Choroid plexus epithelial cell (primary cell): ENCODE results near the gene PLXDC2.

Source experiments
- DNase-seq: peaks from one replicate; pipeline ENCODE4 v3.0.0-alpha.2; 2010; ENCODE audit warnings: low read depth
- H3K4me3 ChIP-seq: 2 replicates; pipeline ENCODE4 v1.5.1; 2011; ENCODE audit warnings: low read depth, mild to moderate bottlenecking, control low read depth, low read length, moderate library complexity
- CTCF ChIP-seq: conservative IDR thresholded peaks from 2 replicates; pipeline ENCODE4 v1.5.1; 2011; ENCODE audit warnings: low read depth, mild to moderate bottlenecking, control low read depth, inconsistent platforms, low read length, moderate library complexity

Gene PLXDC2

GRCh38 chr10:19921300-19922140 lies 105.3 kb downstream of the PLXDC2 start:
- peak; percentile 80 for DNase-seq
- H3K4me3 ChIP-seq, result no peak overlapping the region
- TF ChIP-seq CTCF, result no peak

- peak; percentile 90 for DNase-seq
These were observed 106.2 kb downstream of the PLXDC2 start for GRCh38 chr10:19922236-19922963.

GRCh38 chr10:19925064-19925463 lies 108.8 kb downstream of the PLXDC2 start:
- TF ChIP-seq CTCF, result no peak
- no peak overlapping the region for H3K4me3 ChIP-seq
- no peak for DNase-seq

More at GRCh38 chr10:19922236-19922963, 106.2 kb downstream of the PLXDC2 start:
- H3K4me3 ChIP-seq, result no peak overlapping the region
- no peak for TF ChIP-seq CTCF

GRCh38 chr10:19928936-19929335 lies 112.7 kb downstream of the PLXDC2 start:
- TF ChIP-seq CTCF, result no peak
- H3K4me3 ChIP-seq, result no peak overlapping the region
- no peak for DNase-seq

- H3K4me3 ChIP-seq, result no peak overlapping the region
- peak; percentile 84 for DNase-seq
These were observed 113.4 kb downstream of the PLXDC2 start for GRCh38 chr10:19929506-19930140.

More at GRCh38 chr10:19929506-19930140, 113.4 kb downstream of the PLXDC2 start:
- no peak for TF ChIP-seq CTCF
